C4-2B (cell line): ENCODE measurements around the gene TNFRSF8.

Experiments
- ZFX ChIP-seq: fragments of 450-650 bp; IDR thresholded peaks from 2 replicates; pipeline ENCODE4 v1.6.1; 2017
- TF ChIP-seq, protein P1 (sequence below): fragments of 450-650 bp; conservative IDR thresholded peaks from 2 replicates; pipeline ENCODE4 v1.5.1; 2017; ENCODE audit warnings: mild to moderate bottlenecking

DNA sequence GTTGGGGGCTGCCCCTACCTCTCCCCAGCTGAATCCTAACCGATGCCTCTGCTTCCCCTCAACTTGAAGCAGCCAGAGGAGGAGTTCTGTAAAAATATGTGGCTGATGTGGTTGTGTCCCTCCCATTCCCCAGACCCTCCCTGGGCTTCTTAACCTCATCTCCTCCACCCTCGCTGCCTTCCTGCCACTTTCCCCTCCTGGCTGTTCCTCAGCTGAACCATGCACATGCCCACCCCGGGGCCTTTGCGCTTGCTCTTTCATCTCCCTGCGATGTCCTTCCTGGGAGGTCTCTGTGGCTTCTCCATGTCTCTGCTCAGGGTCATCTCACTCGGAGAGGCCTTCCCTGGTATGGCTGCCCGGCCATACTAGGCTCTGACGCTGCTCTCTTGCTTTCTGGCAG, 34.9 kb upstream of the TNFRSF8 start:
- TF ChIP-seq, protein P1, sequence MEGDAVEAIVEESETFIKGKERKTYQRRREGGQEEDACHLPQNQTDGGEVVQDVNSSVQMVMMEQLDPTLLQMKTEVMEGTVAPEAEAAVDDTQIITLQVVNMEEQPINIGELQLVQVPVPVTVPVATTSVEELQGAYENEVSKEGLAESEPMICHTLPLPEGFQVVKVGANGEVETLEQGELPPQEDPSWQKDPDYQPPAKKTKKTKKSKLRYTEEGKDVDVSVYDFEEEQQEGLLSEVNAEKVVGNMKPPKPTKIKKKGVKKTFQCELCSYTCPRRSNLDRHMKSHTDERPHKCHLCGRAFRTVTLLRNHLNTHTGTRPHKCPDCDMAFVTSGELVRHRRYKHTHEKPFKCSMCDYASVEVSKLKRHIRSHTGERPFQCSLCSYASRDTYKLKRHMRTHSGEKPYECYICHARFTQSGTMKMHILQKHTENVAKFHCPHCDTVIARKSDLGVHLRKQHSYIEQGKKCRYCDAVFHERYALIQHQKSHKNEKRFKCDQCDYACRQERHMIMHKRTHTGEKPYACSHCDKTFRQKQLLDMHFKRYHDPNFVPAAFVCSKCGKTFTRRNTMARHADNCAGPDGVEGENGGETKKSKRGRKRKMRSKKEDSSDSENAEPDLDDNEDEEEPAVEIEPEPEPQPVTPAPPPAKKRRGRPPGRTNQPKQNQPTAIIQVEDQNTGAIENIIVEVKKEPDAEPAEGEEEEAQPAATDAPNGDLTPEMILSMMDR = no peak
- TF ChIP-seq ZFX = no peak
